KMS-11 (cell line): Measurements from ENCODE around the gene DNAJA4.

Experiments
- H2AFZ ChIP-seq: fragments of 200-600 bp; sonication (generic); 2 replicates; pipeline ENCODE4 v1.6.1; 2016; ENCODE audit warnings: antibody characterized with exemption, mixed run types, low read depth
- H3K27ac ChIP-seq: fragments of 200-600 bp; sonication (generic); 2 replicates; pipeline ENCODE4 v1.6.1; 2016; ENCODE audit warnings: mild to moderate bottlenecking, mixed run types
- H3K27me3 ChIP-seq: fragments of 200-600 bp; sonication (generic); 2 replicates; pipeline ENCODE4 v1.6.1; 2017; ENCODE audit warnings: mild to moderate bottlenecking, low read depth, mixed run types, moderate library complexity; ENCODE audit not compliant: insufficient read depth
- H3K36me3 ChIP-seq: fragments of 200-600 bp; sonication (generic); 2 replicates; pipeline ENCODE4 v1.6.1; 2017; ENCODE audit warnings: mild to moderate bottlenecking, mixed run types; ENCODE audit not compliant: insufficient read depth
- H3K4me1 ChIP-seq: fragments of 200-600 bp; sonication (generic); 2 replicates; pipeline ENCODE4 v1.6.1; 2016; ENCODE audit warnings: mild to moderate bottlenecking, low read depth, mixed run types; ENCODE audit not compliant: poor library complexity, severe bottlenecking
- H3K4me2 ChIP-seq: fragments of 200-600 bp; sonication (generic); 2 replicates; pipeline ENCODE4 v1.7.0; 2016; ENCODE audit warnings: mild to moderate bottlenecking, mixed run types
- H3K4me3 ChIP-seq: fragments of 200-600 bp; sonication (generic); IDR thresholded peaks from 2 replicates; pipeline ENCODE4 v1.6.1; 2017; ENCODE audit warnings: low read depth, low read length, mixed read lengths; ENCODE audit not compliant: insufficient read depth
- H3K79me2 ChIP-seq: fragments of 200-600 bp; sonication (generic); 2 replicates; pipeline ENCODE4 v1.6.1; 2016; ENCODE audit warnings: low read depth, mixed run types; ENCODE audit not compliant: insufficient read depth
- H3K9ac ChIP-seq: fragments of 200-600 bp; sonication (generic); 2 replicates; pipeline ENCODE4 v1.6.1; 2016; ENCODE audit warnings: mild to moderate bottlenecking, mixed run types
- H4K20me1 ChIP-seq: fragments of 200-600 bp; sonication (generic); 2 replicates; pipeline ENCODE4 v1.6.1; 2016; ENCODE audit warnings: mild to moderate bottlenecking, mixed run types; ENCODE audit not compliant: insufficient read depth
- TF ChIP-seq, protein P1 (sequence below): fragments of 200-600 bp; sonication (generic); conservative IDR thresholded peaks from 2 replicates; pipeline ENCODE4 v1.6.1; 2017; ENCODE audit warnings: low read depth, mild to moderate bottlenecking, antibody characterized with exemption, low read length, moderate library complexity, mixed read lengths

Gene DNAJA4

DNA sequence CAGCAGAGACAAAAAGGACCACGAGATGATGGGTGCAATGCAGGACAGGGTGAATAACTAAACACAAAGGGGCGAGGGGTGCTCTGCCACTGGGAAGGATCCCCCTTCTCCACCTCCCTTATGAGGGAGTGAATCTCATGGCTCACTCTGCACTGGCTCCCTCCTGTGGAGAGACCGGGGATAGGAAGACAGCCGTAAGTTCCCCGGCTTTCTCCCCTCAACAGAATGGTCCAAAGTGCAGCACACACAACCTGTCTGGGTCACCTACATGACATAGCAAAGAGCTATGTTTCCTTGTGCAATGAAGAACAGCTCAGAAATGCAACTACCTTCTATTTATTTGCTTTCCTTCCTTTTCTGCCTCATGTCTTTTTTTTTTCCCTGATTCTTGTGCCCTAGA, 22.2 kb upstream of the DNAJA4 start:
- H3K9ac ChIP-seq = no peak overlapping the region
- no peak overlapping the region for H3K4me2 ChIP-seq
- no peaks in the 10 kb centered on the region for H3K27me3 ChIP-seq
- no peak overlapping the region for H3K27ac ChIP-seq
- H3K79me2 ChIP-seq = no peaks in the 10 kb centered on the region
- H3K36me3 ChIP-seq = no peaks in the 10 kb centered on the region
- no peaks in the 10 kb centered on the region for H4K20me1 ChIP-seq
- no peaks in the 10 kb centered on the region for H3K4me1 ChIP-seq
- no peak overlapping the region for H2AFZ ChIP-seq
- no peak overlapping the region for H3K4me3 ChIP-seq
- TF ChIP-seq, protein P1, sequence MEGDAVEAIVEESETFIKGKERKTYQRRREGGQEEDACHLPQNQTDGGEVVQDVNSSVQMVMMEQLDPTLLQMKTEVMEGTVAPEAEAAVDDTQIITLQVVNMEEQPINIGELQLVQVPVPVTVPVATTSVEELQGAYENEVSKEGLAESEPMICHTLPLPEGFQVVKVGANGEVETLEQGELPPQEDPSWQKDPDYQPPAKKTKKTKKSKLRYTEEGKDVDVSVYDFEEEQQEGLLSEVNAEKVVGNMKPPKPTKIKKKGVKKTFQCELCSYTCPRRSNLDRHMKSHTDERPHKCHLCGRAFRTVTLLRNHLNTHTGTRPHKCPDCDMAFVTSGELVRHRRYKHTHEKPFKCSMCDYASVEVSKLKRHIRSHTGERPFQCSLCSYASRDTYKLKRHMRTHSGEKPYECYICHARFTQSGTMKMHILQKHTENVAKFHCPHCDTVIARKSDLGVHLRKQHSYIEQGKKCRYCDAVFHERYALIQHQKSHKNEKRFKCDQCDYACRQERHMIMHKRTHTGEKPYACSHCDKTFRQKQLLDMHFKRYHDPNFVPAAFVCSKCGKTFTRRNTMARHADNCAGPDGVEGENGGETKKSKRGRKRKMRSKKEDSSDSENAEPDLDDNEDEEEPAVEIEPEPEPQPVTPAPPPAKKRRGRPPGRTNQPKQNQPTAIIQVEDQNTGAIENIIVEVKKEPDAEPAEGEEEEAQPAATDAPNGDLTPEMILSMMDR = peak; percentile 47; the same call in 1 of the 2 replicates

DNA sequence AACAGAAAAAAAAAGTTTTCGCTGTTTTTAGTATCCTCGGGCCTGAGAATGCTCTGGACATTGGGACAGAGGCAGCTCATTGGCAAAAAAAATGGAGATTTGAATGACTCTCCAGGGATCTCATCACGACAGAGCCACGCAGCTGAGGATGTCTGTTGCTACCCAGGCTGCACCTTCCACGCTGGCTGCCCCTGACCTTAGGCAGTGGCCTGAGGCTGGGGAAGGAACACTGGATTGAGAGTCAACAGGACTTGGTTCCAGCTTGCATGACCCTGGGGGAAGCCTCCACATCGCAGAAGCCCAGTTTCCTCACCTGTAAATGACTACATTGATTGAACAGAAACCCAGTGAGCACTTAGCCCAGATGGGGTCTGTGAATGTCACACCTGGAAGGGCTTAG, 21.3 kb upstream of the DNAJA4 start:
- TF ChIP-seq, protein P1 = no peak
- Histone ChIP-seq H3K36me3 (no peaks in the 10 kb centered on the region), H3K27me3 (no peaks in the 10 kb centered on the region), H3K27ac (no peak overlapping the region), H4K20me1 (no peaks in the 10 kb centered on the region), H3K4me3 (no peak overlapping the region), H2AFZ (no peak overlapping the region), H3K79me2 (no peaks in the 10 kb centered on the region), H3K9ac (no peak overlapping the region), H3K4me2 (no peak overlapping the region), H3K4me1 (no peaks in the 10 kb centered on the region)

DNA sequence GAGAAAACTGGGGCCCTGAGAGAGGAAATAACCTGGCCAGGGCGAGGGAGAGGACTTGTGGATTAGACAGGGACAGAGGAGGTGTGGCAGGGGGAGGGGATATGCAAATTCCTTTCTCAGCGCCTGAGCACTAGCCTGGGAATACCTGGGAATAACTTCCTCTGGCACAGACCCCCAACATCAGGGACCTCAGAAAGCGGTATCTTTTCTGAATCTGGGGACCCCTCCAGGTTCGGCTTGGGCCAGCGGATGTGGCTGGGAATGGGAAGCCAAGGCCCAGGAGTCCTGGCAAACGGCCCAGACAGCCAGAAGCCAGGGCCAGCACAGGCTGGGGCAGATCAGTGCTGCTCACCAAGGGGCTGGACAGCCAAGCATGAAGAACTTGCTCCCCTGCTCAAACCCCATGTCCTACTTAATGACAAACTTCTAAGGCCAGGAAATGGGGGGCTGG, 20.8 kb upstream of the DNAJA4 start:
- TF ChIP-seq, protein P1 = no peak
- Histone ChIP-seq H3K9ac (no peak overlapping the region), H3K79me2 (no peaks in the 10 kb centered on the region), H3K36me3 (no peaks in the 10 kb centered on the region), H3K27ac (no peak overlapping the region), H3K4me2 (no peak overlapping the region), H2AFZ (no peak overlapping the region), H3K4me3 (no peak overlapping the region), H3K27me3 (no peaks in the 10 kb centered on the region), H3K4me1 (no peaks in the 10 kb centered on the region), H4K20me1 (no peaks in the 10 kb centered on the region)

DNA sequence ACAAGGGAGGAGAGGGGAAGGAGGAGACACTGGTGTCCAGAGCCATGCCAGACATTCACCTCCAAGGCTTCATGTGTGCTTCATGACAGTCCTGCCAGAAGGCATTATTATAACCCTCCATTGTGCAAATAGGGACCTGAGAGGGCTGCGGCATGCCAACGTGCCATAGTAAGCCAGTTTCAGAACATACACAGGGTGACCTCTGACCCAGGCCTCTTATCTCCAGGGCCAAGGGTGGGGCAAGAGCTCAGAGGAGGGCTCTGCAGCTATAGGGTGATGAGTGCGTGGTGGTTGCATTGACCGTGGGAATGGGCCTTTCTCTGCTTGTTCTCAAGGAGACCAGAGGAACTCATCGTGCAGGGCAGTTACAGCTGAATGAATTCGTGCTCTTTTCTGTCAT, 20.3 kb upstream of the DNAJA4 start:
- no peaks in the 10 kb centered on the region for H4K20me1 ChIP-seq
- no peak overlapping the region for H3K27ac ChIP-seq
- H3K4me2 ChIP-seq = no peak overlapping the region
- TF ChIP-seq, protein P1 = no peak
- no peak overlapping the region for H2AFZ ChIP-seq
- no peaks in the 10 kb centered on the region for H3K27me3 ChIP-seq
- H3K79me2 ChIP-seq = no peaks in the 10 kb centered on the region
- no peak overlapping the region for H3K4me3 ChIP-seq
- H3K4me1 ChIP-seq = no peaks in the 10 kb centered on the region
- no peak overlapping the region for H3K9ac ChIP-seq
- no peaks in the 10 kb centered on the region for H3K36me3 ChIP-seq
